ENCODE results near the gene FOXD4L1. TPM values are rescaled to one million over a fixed set of nuclear protein-coding genes. Genes with fewer than 3 reads are reported as not detected.
"Not testable (repeated sequence)": the region's sequence is repeated elsewhere in the genome, so short reads cannot be mapped to it uniquely, and the experiment has no call there.

The FOXD4L1 gene
- total RNA-seq, 1 experiment from 2014 or later = not detected

DNA sequence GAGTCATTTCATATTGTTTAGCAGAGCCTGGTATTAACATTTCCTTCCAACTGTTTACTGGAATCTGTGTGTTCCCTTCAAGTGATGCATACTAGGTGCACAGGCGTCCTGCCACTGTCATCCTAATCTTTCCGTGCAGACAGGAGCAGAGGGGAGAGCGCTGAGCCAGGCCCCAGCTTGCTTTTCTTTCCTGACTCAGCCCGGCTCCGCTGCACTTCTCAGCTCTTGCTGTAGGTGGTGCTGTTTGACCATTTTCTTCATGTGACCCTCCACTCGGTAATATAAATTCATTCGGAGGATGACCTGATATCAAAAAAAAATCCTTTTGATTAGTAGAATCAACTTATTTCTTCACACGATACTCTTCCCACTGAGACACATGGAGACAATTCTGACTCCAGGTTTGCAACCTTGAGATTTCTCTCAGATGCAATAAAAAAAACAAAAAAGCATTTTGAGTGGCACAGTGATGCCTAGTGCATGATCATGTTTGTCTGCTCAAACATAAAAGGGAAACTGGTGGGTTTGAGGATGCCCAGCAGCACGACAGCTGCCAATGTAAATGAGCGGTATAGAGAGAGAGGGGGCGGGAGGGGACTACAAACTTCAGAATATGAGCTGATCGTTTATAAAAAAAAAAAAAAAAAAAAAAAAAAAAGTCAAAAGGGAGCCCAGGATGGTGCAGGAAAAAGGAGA, 29.0 kb downstream of the FOXD4L1 start:
- not testable (repeated sequence) for H3K14ac ChIP-seq (ENCODE audit: insufficient read depth, low read length); H4K5ac ChIP-seq (ENCODE audit: insufficient read length, low read depth, low read length); H2AFZ ChIP-seq (ENCODE audit: low read length); H3K79me2 ChIP-seq (ENCODE audit: insufficient read depth, low read length); H3K27ac ChIP-seq (ENCODE audit: insufficient read length, low read depth, low read length); H2AK5ac ChIP-seq (ENCODE audit: insufficient read length, low read length); H3K36me3 Mint-ChIP-seq (ENCODE audit: insufficient read depth in 1 of 3, low read depth in 3 of 3); H3K4ac ChIP-seq (ENCODE audit: low read depth, low read length); H3K23me2 ChIP-seq (ENCODE audit: insufficient read length, low read depth, low read length, poor library complexity, severe bottlenecking); H3K9me3 ChIP-seq (ENCODE audit: control insufficient read depth, low read depth, low read length); H4K20me1 ChIP-seq (ENCODE audit: control insufficient read depth, insufficient read depth, insufficient read length); H3K9me3 Mint-ChIP-seq; H3K9ac ChIP-seq (ENCODE audit: extremely low read depth, insufficient read length, low read length); H3K4me2 ChIP-seq (ENCODE audit: insufficient read depth, insufficient read length, low read length); H3K56ac ChIP-seq (ENCODE audit: insufficient read length, low read depth, low read length); H3K4me1 Mint-ChIP-seq; H3K18ac ChIP-seq (ENCODE audit: insufficient read length, low read depth, low read length); DNase-seq; H3K23ac ChIP-seq (ENCODE audit: insufficient read length, low read depth, low read length); H2BK15ac ChIP-seq (ENCODE audit: low read depth, low read length); H3K27me3 ChIP-seq (ENCODE audit: insufficient read depth, low read length); H3K4me3 Mint-ChIP-seq; H3T11ph ChIP-seq (ENCODE audit: low read length); H2BK12ac ChIP-seq (ENCODE audit: insufficient read length, low read depth, low read length); H4K91ac ChIP-seq (ENCODE audit: insufficient read length, low read depth, low read length); H2BK20ac ChIP-seq (ENCODE audit: low read depth, low read length, poor library complexity, severe bottlenecking); H2BK120ac ChIP-seq (ENCODE audit: low read depth, low read length, poor library complexity, severe bottlenecking); H3K4me1 ChIP-seq (ENCODE audit: insufficient read depth, low read length); H4K8ac ChIP-seq (replicated peaks; ENCODE audit: insufficient read length, low read depth, low read length); H2BK5ac ChIP-seq (ENCODE audit: insufficient read length, low read length); H3K79me1 ChIP-seq (ENCODE audit: insufficient read depth, low read depth, low read length, poor library complexity, severe bottlenecking); H3K27ac Mint-ChIP-seq
- no CpG with 5 or more reads among the region's 12 CpGs for WGBS (ENCODE audit: extremely low coverage, insufficient read length, low lambda C conversion rate)
- peaks cover 13% of the 10 kb centered on the region for H3K27me3 Mint-ChIP-seq (ENCODE audit: low read depth)

DNA sequence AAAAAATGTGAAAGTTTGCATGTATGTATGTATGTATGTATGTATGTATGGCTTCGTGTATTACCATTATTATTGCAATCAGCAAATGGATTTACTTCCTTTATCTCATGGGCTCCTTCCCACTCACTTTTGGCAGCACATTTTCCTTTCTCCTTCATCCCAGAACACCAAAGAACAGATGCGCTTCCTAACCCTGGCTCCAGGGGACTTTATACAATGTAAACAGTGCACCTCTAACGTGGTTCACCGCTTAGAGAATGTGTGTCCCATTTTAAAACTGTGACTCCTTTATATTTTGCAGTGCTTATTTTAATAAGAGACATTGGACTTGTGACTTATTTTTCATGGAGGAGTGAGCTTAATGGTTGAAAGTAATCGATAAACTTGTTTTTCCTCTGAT, 29.7 kb downstream of the FOXD4L1 start:
- H2BK15ac ChIP-seq (ENCODE audit: low read depth, low read length); H4K91ac ChIP-seq (ENCODE audit: insufficient read length, low read depth, low read length); DNase-seq; H3K4me3 Mint-ChIP-seq; H2AK5ac ChIP-seq (ENCODE audit: insufficient read length, low read length); H3K4me2 ChIP-seq (ENCODE audit: insufficient read depth, insufficient read length, low read length); H3K23ac ChIP-seq (ENCODE audit: insufficient read length, low read depth, low read length); H3K18ac ChIP-seq (ENCODE audit: insufficient read length, low read depth, low read length); H4K20me1 ChIP-seq (ENCODE audit: control insufficient read depth, insufficient read depth, insufficient read length); H3K36me3 Mint-ChIP-seq (ENCODE audit: insufficient read depth in 1 of 3, low read depth in 3 of 3); H2BK5ac ChIP-seq (ENCODE audit: insufficient read length, low read length); H3K9me3 Mint-ChIP-seq; H3K23me2 ChIP-seq (ENCODE audit: insufficient read length, low read depth, low read length, poor library complexity, severe bottlenecking); H2BK20ac ChIP-seq (ENCODE audit: low read depth, low read length, poor library complexity, severe bottlenecking); H3K4me1 ChIP-seq (ENCODE audit: insufficient read depth, low read length); H3K27ac ChIP-seq (ENCODE audit: insufficient read length, low read depth, low read length); H3K14ac ChIP-seq (ENCODE audit: insufficient read depth, low read length); H3K27me3 ChIP-seq (ENCODE audit: insufficient read depth, low read length); H3K9ac ChIP-seq (ENCODE audit: extremely low read depth, insufficient read length, low read length); H2AFZ ChIP-seq (ENCODE audit: low read length); H4K8ac ChIP-seq (replicated peaks; ENCODE audit: insufficient read length, low read depth, low read length); H3T11ph ChIP-seq (ENCODE audit: low read length); H3K4ac ChIP-seq (ENCODE audit: low read depth, low read length); H4K5ac ChIP-seq (ENCODE audit: insufficient read length, low read depth, low read length); H3K9me3 ChIP-seq (ENCODE audit: control insufficient read depth, low read depth, low read length); H3K79me2 ChIP-seq (ENCODE audit: insufficient read depth, low read length); H2BK12ac ChIP-seq (ENCODE audit: insufficient read length, low read depth, low read length); H2BK120ac ChIP-seq (ENCODE audit: low read depth, low read length, poor library complexity, severe bottlenecking); H3K4me1 Mint-ChIP-seq; H3K79me1 ChIP-seq (ENCODE audit: insufficient read depth, low read depth, low read length, poor library complexity, severe bottlenecking); H3K56ac ChIP-seq (ENCODE audit: insufficient read length, low read depth, low read length); H3K27ac Mint-ChIP-seq: not testable (repeated sequence)
- no CpG with 5 or more reads among the region's 5 CpGs for WGBS (ENCODE audit: extremely low coverage, insufficient read length, low lambda C conversion rate)
- H3K27me3 Mint-ChIP-seq (ENCODE audit: low read depth) = peaks cover 15% of the 10 kb centered on the region

Measured in H9 (cell line).